CD4-positive, alpha-beta T cell treated with Interleukin-12 subunit alpha and Interleukin-12 subunit beta, for 1 hour (primary cell): ENCODE results near the gene CHST1.

Source experiments
- DNase-seq: peaks from one replicate; pipeline ENCODE4 v3.0.0-alpha.2; 2020

The CHST1 gene

GRCh38 chr11:45665206-45665932 lies at the start of gene CHST1:
Gene CHST1, minus strand, starts transcription at chr11:45665622. Its CDS starts 14,699 bp downstream, at chr11:45650923.
- peak; percentile 8 for DNase-seq

GRCh38 chr11:45713573-45713972 lies 48.2 kb upstream of the CHST1 start:
- no peak for DNase-seq

GRCh38 chr11:45710561-45710960 lies 45.1 kb upstream of the CHST1 start:
- no peak for DNase-seq

- no peak for DNase-seq
Measured at GRCh38 chr11:45708887-45709663, 43.7 kb upstream of the CHST1 start.

GRCh38 chr11:45704635-45705034 lies 39.2 kb upstream of the CHST1 start:
- no peak for DNase-seq

- DNase-seq: no peak
Measured at GRCh38 chr11:45704133-45704532, 38.7 kb upstream of the CHST1 start.

- no peak for DNase-seq
Measured at GRCh38 chr11:45702511-45702910, 37.1 kb upstream of the CHST1 start.

- DNase-seq: no peak
Measured at GRCh38 chr11:45698777-45699497, 33.5 kb upstream of the CHST1 start.

GRCh38 chr11:45692808-45693453 lies 27.5 kb upstream of the CHST1 start:
- DNase-seq: no peak

- DNase-seq: no peak
Measured at GRCh38 chr11:45688472-45689033, 23.1 kb upstream of the CHST1 start.

- DNase-seq: no peak
Measured at GRCh38 chr11:45687836-45688235, 22.4 kb upstream of the CHST1 start.

- no peak for DNase-seq
Measured at GRCh38 chr11:45685964-45686537, 20.6 kb upstream of the CHST1 start.

GRCh38 chr11:45684440-45684839 lies 19.0 kb upstream of the CHST1 start:
- DNase-seq: no peak

GRCh38 chr11:45683271-45684058 lies 18.0 kb upstream of the CHST1 start:
- no peak for DNase-seq

GRCh38 chr11:45679806-45680205 lies 14.4 kb upstream of the CHST1 start:
- no peak for DNase-seq

GRCh38 chr11:45678976-45679375 lies 13.6 kb upstream of the CHST1 start:
- no peak for DNase-seq

- DNase-seq: no peak
Measured at GRCh38 chr11:45677770-45678512, 12.5 kb upstream of the CHST1 start.

GRCh38 chr11:45676522-45677095 lies 11.2 kb upstream of the CHST1 start:
- DNase-seq: no peak

- no peak for DNase-seq
Measured at GRCh38 chr11:45675646-45676045, 10.2 kb upstream of the CHST1 start.

- DNase-seq: no peak
Measured at GRCh38 chr11:45674481-45675190, 9.2 kb upstream of the CHST1 start.
